CD4-positive, alpha-beta T cell treated with Interleukin-6 at 100 ng/mL for 8 hours (primary cell): ENCODE results near the gene NDC80.

Experiments used
- DNase-seq: peaks from one replicate; pipeline ENCODE4 v3.0.0-alpha.2; 2020; ENCODE audit warnings: mixed read lengths, low spot score

Gene NDC80

GRCh38 chr18:2559249-2559648 lies 12.1 kb upstream of the NDC80 start:
- DNase-seq: no peak

GRCh38 chr18:2564373-2564772 lies 7.0 kb upstream of the NDC80 start:
- no peak for DNase-seq

GRCh38 chr18:2568129-2568528 lies 3.2 kb upstream of the NDC80 start:
- no peak for DNase-seq

GRCh38 chr18:2568605-2569004 lies 2.8 kb upstream of the NDC80 start:
- no peak for DNase-seq

- no peak for DNase-seq
These were observed 1.8 kb upstream of the NDC80 start for GRCh38 chr18:2569338-2570207.

- DNase-seq: peak; percentile 52
These were observed 571 bp upstream of the NDC80 start for GRCh38 chr18:2570772-2571199.

GRCh38 chr18:2572171-2572569 lies 813 bp downstream of the NDC80 start:
- no peak for DNase-seq

GRCh38 chr18:2572892-2573291 lies 1.5 kb downstream of the NDC80 start:
- DNase-seq: no peak

GRCh38 chr18:2573408-2573807 lies 2.1 kb downstream of the NDC80 start:
- DNase-seq: no peak

- no peak for DNase-seq
These were observed 16.4 kb downstream of the NDC80 start for GRCh38 chr18:2587788-2588187.

GRCh38 chr18:2588666-2589344 lies 17.4 kb downstream of the NDC80 start:
- no peak for DNase-seq

- DNase-seq: peak; percentile 26
These were observed 18.1 kb downstream of the NDC80 start for GRCh38 chr18:2589345-2590068.

GRCh38 chr18:2590303-2590702 lies 18.9 kb downstream of the NDC80 start:
- DNase-seq: no peak

- peak; percentile 31 for DNase-seq
These were observed 26.3 kb downstream of the NDC80 start for GRCh38 chr18:2597639-2598038.

- no peak for DNase-seq
These were observed 31.5 kb downstream of the NDC80 start for GRCh38 chr18:2602844-2603243.

GRCh38 chr18:2606335-2606734 lies 35.0 kb downstream of the NDC80 start:
- no peak for DNase-seq

- no peak for DNase-seq
These were observed 38.2 kb downstream of the NDC80 start for GRCh38 chr18:2609604-2610003.

GRCh38 chr18:2610549-2610948 lies 39.2 kb downstream of the NDC80 start:
- DNase-seq: no peak

GRCh38 chr18:2612996-2613395 lies 41.6 kb downstream of the NDC80 start:
- DNase-seq: no peak

- DNase-seq: no peak
These were observed 46.1 kb downstream of the NDC80 start for GRCh38 chr18:2617401-2617998.

GRCh38 chr18:2618009-2618408 lies 46.7 kb downstream of the NDC80 start:
- DNase-seq: no peak

GRCh38 chr18:2625217-2625616 lies 53.9 kb downstream of the NDC80 start:
- no peak for DNase-seq
